Panc1 (cell line): ENCODE data around the gene MACROD2. TPM values are rescaled to one million over a fixed set of nuclear protein-coding genes. Genes with fewer than 3 reads are reported as not detected.

Experiments
- ATAC-seq: fragments of 200-7000 bp; cut with Tn5 transposase; 2 replicates; pipeline ENCODE4 v1.9.1; 2020; ENCODE audit warnings: mild to moderate bottlenecking, moderate library complexity
- BruUV-seq: library from RNA; stranded (reverse); fragments of 400-500 nt; replicated peaks from 2 replicates; lab custom pipeline; 2021; lab: Mats Ljungman, UMichigan
- CTCF ChIA-PET: fragments of 300-600 bp; sonication (Branson Sonifier 250); formaldehyde crosslinking; loops from one replicate; lab custom pipeline; 2022; ENCODE audit warnings: antibody characterized with exemption; lab: Charles Lee
- POLR2A ChIA-PET: fragments of 300-600 bp; sonication (Branson Sonifier 250); formaldehyde crosslinking; loops from one replicate; lab custom pipeline; 2022; ENCODE audit warnings: antibody characterized with exemption; lab: Charles Lee
- DNase-seq: peaks from one replicate; pipeline ENCODE4 v3.0.0-alpha.2; 2010; ENCODE audit warnings: low read depth, low spot score
- H3K27ac ChIP-seq: 2 replicates; pipeline ENCODE4 v1.5.1; 2011; ENCODE audit warnings: mild to moderate bottlenecking, low read length, inconsistent platforms
- H3K27me3 ChIP-seq: fragments of 200-500 bp; sonication (Bioruptor generic); 2 replicates; pipeline ENCODE4 v1.6.0; 2014; ENCODE audit warnings: low read length, inconsistent platforms; ENCODE audit not compliant: control insufficient read depth, insufficient read depth
- H3K36me3 ChIP-seq: fragments of 200-500 bp; sonication (Bioruptor generic); 2 replicates; pipeline ENCODE4 v1.5.1; 2014; ENCODE audit warnings: inconsistent platforms, mild to moderate bottlenecking, low read length, moderate library complexity; ENCODE audit not compliant: control insufficient read depth, insufficient read depth
- H3K4me1 ChIP-seq: 2 replicates; pipeline ENCODE4 v1.5.1; 2011; ENCODE audit warnings: inconsistent platforms, mild to moderate bottlenecking, low read length, moderate library complexity; ENCODE audit not compliant: control insufficient read depth, insufficient read depth
- H3K4me3 ChIP-seq, 2 experiments: 2 replicates each; pipeline ENCODE4 v1.5.1; 2011 to 2012; ENCODE audit warnings: low read depth in 2 of 2, low read length in 2 of 2, mild to moderate bottlenecking in 2 of 2, inconsistent platforms in 1 of 2, moderate library complexity in 1 of 2
- H3K9me3 ChIP-seq: fragments of 200-500 bp; sonication (Bioruptor generic); 2 replicates; pipeline ENCODE4 v1.5.1; 2014; ENCODE audit warnings: low read depth, mild to moderate bottlenecking, inconsistent platforms, low read length, moderate library complexity; ENCODE audit not compliant: control insufficient read depth, insufficient read depth
- POLR2AphosphoS5 ChIP-seq: IDR thresholded peaks from 2 replicates; pipeline ENCODE4 v1.6.1; 2012; ENCODE audit warnings: mild to moderate bottlenecking, low read depth, low read length, moderate library complexity
- SIN3A ChIP-seq: IDR thresholded peaks from 2 replicates; pipeline ENCODE4 v1.6.1; 2012; ENCODE audit warnings: low read depth, mild to moderate bottlenecking, low read length, moderate library complexity, borderline replicate concordance; ENCODE audit not compliant: insufficient read depth
- TCF7L2 ChIP-seq: IDR thresholded peaks from 2 replicates; pipeline ENCODE4 v1.6.1; 2011; ENCODE audit warnings: mild to moderate bottlenecking, low read depth, low read length, inconsistent platforms
- in situ Hi-C: cut with HindIII; loops from 2 replicates; pipeline ENCODE4 v1.10.0; 2016; ENCODE audit warnings: low sequenced_read_pairs, low pct_unique_long_range_greater_than_20kb
- intact Hi-C: fragments of 100-400 bp; cut with micrococcal nuclease; formaldehyde crosslinking; loops from one replicate; pipeline ENCODE4 v1.10.0; 2022; ENCODE audit not compliant: unreplicated experiment
- total RNA-seq: library from RNA; stranded (reverse); gene quantifications from one replicate; pipeline ENCODE4 v1.2.1, GENCODE V29; 2021; ENCODE audit not compliant: unreplicated experiment
- TF ChIP-seq, protein P1 (sequence below): fragments of 450-650 bp; IDR thresholded peaks from 2 replicates; pipeline ENCODE4 v1.5.1; 2017; ENCODE audit warnings: mild to moderate bottlenecking
- TF ChIP-seq, protein P2 (sequence below), 2 experiments: IDR thresholded peaks; 2 replicates each; pipeline ENCODE4 v1.6.1; 2011 to 2012; ENCODE audit warnings: low read depth in 2 of 2, control low read depth in 1 of 2, low read length in 1 of 2, mild to moderate bottlenecking in 1 of 2, moderate library complexity in 1 of 2; ENCODE audit not compliant: insufficient read depth in 1 of 2

The MACROD2 gene
- total RNA-seq, 1 experiment from 2014 or later, result 1.2 TPM

DNA sequence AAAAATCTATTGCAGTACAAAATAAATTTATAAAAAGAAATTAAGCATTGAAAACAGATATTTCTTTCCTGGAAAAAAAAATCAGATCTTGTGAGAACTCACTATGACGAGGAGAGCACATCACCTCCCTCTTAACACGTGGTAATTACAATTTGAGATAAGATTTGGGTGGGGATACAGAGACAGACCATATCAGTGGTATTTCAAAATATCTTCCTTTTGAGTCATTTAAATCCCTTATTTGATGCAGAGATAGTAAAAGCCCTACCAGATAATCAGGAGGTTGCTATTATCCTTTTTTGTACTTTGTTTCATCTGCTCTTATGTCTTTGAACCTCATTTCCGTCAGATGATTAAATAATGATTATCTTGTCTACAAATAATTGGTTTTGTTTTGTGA is 1777.5 kb downstream of the MACROD2 start:
- POLR2A ChIA-PET, result no interaction called here
- Histone ChIP-seq H3K36me3 (no peaks in the 10 kb centered on the region), H3K4me3 (no peak overlapping the region), H3K4me1 (no peaks in the 10 kb centered on the region), H3K9me3 (no peaks in the 10 kb centered on the region), H3K27me3 (no peaks in the 10 kb centered on the region), H3K27ac (no peak overlapping the region)
- intact Hi-C loops (no loop called here), in situ Hi-C loops (no loop called here)
- BruUV-seq, result no TSS peak
- CTCF ChIA-PET, result no interaction called here
- ATAC-seq, result no peak
- no peak for DNase-seq
- no peak for TF ChIP-seq POLR2AphosphoS5
- TF ChIP-seq TCF7L2, result no peak
- TF ChIP-seq, protein P1, sequence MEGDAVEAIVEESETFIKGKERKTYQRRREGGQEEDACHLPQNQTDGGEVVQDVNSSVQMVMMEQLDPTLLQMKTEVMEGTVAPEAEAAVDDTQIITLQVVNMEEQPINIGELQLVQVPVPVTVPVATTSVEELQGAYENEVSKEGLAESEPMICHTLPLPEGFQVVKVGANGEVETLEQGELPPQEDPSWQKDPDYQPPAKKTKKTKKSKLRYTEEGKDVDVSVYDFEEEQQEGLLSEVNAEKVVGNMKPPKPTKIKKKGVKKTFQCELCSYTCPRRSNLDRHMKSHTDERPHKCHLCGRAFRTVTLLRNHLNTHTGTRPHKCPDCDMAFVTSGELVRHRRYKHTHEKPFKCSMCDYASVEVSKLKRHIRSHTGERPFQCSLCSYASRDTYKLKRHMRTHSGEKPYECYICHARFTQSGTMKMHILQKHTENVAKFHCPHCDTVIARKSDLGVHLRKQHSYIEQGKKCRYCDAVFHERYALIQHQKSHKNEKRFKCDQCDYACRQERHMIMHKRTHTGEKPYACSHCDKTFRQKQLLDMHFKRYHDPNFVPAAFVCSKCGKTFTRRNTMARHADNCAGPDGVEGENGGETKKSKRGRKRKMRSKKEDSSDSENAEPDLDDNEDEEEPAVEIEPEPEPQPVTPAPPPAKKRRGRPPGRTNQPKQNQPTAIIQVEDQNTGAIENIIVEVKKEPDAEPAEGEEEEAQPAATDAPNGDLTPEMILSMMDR, result no peak
- TF ChIP-seq, protein P2, sequence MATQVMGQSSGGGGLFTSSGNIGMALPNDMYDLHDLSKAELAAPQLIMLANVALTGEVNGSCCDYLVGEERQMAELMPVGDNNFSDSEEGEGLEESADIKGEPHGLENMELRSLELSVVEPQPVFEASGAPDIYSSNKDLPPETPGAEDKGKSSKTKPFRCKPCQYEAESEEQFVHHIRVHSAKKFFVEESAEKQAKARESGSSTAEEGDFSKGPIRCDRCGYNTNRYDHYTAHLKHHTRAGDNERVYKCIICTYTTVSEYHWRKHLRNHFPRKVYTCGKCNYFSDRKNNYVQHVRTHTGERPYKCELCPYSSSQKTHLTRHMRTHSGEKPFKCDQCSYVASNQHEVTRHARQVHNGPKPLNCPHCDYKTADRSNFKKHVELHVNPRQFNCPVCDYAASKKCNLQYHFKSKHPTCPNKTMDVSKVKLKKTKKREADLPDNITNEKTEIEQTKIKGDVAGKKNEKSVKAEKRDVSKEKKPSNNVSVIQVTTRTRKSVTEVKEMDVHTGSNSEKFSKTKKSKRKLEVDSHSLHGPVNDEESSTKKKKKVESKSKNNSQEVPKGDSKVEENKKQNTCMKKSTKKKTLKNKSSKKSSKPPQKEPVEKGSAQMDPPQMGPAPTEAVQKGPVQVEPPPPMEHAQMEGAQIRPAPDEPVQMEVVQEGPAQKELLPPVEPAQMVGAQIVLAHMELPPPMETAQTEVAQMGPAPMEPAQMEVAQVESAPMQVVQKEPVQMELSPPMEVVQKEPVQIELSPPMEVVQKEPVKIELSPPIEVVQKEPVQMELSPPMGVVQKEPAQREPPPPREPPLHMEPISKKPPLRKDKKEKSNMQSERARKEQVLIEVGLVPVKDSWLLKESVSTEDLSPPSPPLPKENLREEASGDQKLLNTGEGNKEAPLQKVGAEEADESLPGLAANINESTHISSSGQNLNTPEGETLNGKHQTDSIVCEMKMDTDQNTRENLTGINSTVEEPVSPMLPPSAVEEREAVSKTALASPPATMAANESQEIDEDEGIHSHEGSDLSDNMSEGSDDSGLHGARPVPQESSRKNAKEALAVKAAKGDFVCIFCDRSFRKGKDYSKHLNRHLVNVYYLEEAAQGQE (IDR thresholded peaks at IDR 0.05; ENCODE audit: insufficient read depth in 1 of 2, low read depth in 2 of 2, low read length in 1 of 2), result no peak
- TF ChIP-seq SIN3A, result no peak

DNA sequence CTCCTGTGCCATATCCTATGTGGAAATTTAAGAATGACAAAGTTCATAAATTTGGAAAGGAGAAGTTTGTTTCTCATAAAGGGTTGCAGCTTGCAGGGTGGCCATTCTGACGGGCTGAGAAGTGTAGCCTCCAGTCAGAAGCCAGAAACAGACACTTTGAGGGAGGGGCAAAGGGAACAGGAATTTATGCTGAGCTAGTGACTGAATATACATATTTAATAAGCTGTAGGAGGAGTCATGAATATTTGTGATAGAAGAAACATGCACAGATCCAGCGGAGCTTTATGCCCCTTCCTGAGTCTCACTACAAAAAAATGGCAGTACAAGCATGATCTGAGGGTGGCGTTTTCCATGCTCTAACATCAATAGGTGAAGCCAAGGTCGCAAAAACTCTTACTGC is 1779.6 kb downstream of the MACROD2 start:
- H3K4me1 ChIP-seq, result no peaks in the 10 kb centered on the region
- no peaks in the 10 kb centered on the region for H3K9me3 ChIP-seq
- CTCF ChIA-PET, result no interaction called here
- POLR2A ChIA-PET, result no interaction called here
- no peaks in the 10 kb centered on the region for H3K27me3 ChIP-seq
- H3K4me3 ChIP-seq, result no peak overlapping the region
- TF ChIP-seq TCF7L2 (no peak), SIN3A (no peak), POLR2AphosphoS5 (no peak)
- TF ChIP-seq, protein P2 (IDR thresholded peaks at IDR 0.05; ENCODE audit: insufficient read depth in 1 of 2, low read depth in 2 of 2, low read length in 1 of 2), result no peak
- no peak for DNase-seq
- no peaks in the 10 kb centered on the region for H3K36me3 ChIP-seq
- no TSS peak for BruUV-seq
- ATAC-seq, result no peak
- intact Hi-C loops (no loop called here), in situ Hi-C loops (no loop called here)
- no peak overlapping the region for H3K27ac ChIP-seq
